ENCODE results near the gene JAKMIP1. TPM values are rescaled to one million over a fixed set of nuclear protein-coding genes. Genes with fewer than 3 reads are reported as not detected.

JAKMIP1 gene
- polyA plus RNA-seq, 1 donor from 2014 or later: 15.3 TPM

DNA sequence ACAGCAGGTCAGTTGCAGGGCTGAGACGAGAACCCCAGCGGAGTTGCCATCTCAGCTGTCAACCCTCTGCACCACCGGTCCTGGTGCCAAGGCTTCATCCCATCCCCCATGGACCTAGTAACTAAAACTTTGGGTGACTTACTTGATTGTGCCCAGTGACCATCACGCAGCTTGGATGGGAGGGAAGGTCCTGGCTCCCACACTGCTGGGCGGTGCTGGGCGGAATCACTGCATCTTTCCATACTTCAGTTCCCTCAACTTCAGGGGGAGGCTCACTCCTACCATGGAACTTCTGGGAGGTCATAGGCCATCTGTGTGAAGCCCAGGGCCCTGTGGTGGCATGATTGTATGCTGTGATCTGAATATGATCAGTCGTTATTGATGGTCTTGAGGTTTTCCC is 26.2 kb upstream of the JAKMIP1 start:
- Histone ChIP-seq H3F3A (ENCODE audit: insufficient read depth, low read length, poor library complexity, severe bottlenecking) (no peaks in the 10 kb centered on the region), H3K9ac (ENCODE audit: low read length) (no peak overlapping the region), H3K27me3 (ENCODE audit: insufficient read depth, low read depth, low read length) (no peaks in the 10 kb centered on the region), H3K9me3 (ENCODE audit: low read length) (no peaks in the 10 kb centered on the region), H3K4me2 (ENCODE audit: low read length) (no peak overlapping the region), H3K9me2 (ENCODE audit: insufficient read depth, low read length) (no peaks in the 10 kb centered on the region), H4K20me1 (ENCODE audit: insufficient read depth) (no peaks in the 10 kb centered on the region), H3K79me2 (replicated peaks; ENCODE audit: insufficient read depth, low read length) (no peaks in the 10 kb centered on the region), H3K27ac (ENCODE audit: low read length) (no peak overlapping the region), H2AFZ (ENCODE audit: low read depth, low read length) (no peak overlapping the region), H3K4me3 (ENCODE audit: low read length) (no peak overlapping the region), H3K36me3 (ENCODE audit: insufficient read depth, low read length) (no peaks in the 10 kb centered on the region)
- no peak for TF ChIP-seq TAF1 (IDR thresholded peaks at IDR 0.05; ENCODE audit: low read depth)
- TF ChIP-seq MXI1 (conservative IDR thresholded peaks at IDR 0.05; ENCODE audit: poor library complexity, severe bottlenecking): no peak
- TF ChIP-seq RAD21 (conservative IDR thresholded peaks at IDR 0.05): no peak
- TF ChIP-seq, protein P1, sequence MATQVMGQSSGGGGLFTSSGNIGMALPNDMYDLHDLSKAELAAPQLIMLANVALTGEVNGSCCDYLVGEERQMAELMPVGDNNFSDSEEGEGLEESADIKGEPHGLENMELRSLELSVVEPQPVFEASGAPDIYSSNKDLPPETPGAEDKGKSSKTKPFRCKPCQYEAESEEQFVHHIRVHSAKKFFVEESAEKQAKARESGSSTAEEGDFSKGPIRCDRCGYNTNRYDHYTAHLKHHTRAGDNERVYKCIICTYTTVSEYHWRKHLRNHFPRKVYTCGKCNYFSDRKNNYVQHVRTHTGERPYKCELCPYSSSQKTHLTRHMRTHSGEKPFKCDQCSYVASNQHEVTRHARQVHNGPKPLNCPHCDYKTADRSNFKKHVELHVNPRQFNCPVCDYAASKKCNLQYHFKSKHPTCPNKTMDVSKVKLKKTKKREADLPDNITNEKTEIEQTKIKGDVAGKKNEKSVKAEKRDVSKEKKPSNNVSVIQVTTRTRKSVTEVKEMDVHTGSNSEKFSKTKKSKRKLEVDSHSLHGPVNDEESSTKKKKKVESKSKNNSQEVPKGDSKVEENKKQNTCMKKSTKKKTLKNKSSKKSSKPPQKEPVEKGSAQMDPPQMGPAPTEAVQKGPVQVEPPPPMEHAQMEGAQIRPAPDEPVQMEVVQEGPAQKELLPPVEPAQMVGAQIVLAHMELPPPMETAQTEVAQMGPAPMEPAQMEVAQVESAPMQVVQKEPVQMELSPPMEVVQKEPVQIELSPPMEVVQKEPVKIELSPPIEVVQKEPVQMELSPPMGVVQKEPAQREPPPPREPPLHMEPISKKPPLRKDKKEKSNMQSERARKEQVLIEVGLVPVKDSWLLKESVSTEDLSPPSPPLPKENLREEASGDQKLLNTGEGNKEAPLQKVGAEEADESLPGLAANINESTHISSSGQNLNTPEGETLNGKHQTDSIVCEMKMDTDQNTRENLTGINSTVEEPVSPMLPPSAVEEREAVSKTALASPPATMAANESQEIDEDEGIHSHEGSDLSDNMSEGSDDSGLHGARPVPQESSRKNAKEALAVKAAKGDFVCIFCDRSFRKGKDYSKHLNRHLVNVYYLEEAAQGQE (IDR thresholded peaks at IDR 0.05; ENCODE audit: borderline replicate concordance): no peak
- TF ChIP-seq SMC3 (conservative IDR thresholded peaks at IDR 0.05; ENCODE audit: poor library complexity): no peak
- TF ChIP-seq EP300 (conservative IDR thresholded peaks at IDR 0.05; ENCODE audit: poor library complexity, severe bottlenecking): no peak
- no peak for TF ChIP-seq EZH2 (IDR thresholded peaks at IDR 0.05; ENCODE audit: borderline replicate concordance, insufficient read depth, low read length, poor library complexity, severe bottlenecking)
- TF ChIP-seq, protein P2, sequence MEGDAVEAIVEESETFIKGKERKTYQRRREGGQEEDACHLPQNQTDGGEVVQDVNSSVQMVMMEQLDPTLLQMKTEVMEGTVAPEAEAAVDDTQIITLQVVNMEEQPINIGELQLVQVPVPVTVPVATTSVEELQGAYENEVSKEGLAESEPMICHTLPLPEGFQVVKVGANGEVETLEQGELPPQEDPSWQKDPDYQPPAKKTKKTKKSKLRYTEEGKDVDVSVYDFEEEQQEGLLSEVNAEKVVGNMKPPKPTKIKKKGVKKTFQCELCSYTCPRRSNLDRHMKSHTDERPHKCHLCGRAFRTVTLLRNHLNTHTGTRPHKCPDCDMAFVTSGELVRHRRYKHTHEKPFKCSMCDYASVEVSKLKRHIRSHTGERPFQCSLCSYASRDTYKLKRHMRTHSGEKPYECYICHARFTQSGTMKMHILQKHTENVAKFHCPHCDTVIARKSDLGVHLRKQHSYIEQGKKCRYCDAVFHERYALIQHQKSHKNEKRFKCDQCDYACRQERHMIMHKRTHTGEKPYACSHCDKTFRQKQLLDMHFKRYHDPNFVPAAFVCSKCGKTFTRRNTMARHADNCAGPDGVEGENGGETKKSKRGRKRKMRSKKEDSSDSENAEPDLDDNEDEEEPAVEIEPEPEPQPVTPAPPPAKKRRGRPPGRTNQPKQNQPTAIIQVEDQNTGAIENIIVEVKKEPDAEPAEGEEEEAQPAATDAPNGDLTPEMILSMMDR (IDR thresholded peaks at IDR 0.05; ENCODE audit: poor library complexity, severe bottlenecking): no peak
- no peak for TF ChIP-seq POLR2AphosphoS5 (IDR thresholded peaks at IDR 0.05)

DNA sequence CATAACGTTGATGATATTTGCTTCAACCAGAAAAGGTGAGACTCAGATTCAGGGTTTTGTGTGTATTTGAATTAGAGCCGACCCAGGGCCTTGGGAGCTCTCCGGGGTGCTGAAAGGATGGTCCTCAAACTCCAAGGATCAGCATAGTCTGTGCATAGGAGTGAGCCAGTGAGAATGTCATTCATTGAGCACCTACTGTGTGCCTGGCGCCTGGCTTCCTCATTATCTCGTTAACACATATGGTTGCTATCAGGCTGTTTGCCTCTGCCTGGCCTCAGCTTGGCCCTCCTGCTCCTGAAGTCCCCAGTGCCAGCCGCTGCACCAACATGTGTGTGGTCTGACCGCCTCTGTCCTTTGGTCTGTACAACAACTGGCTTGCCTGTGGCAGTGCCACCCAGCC is 25.1 kb upstream of the JAKMIP1 start:
- H3K27me3 ChIP-seq (ENCODE audit: insufficient read depth, low read depth, low read length): no peaks in the 10 kb centered on the region
- no peak overlapping the region for H2AFZ ChIP-seq (ENCODE audit: low read depth, low read length)
- H3K27ac ChIP-seq (ENCODE audit: low read length): no peak overlapping the region
- H4K20me1 ChIP-seq (ENCODE audit: insufficient read depth): no peaks in the 10 kb centered on the region
- no peaks in the 10 kb centered on the region for H3K9me3 ChIP-seq (ENCODE audit: low read length)
- H3K36me3 ChIP-seq (ENCODE audit: insufficient read depth, low read length): no peaks in the 10 kb centered on the region
- no peak overlapping the region for H3K9ac ChIP-seq (ENCODE audit: low read length)
- H3F3A ChIP-seq (ENCODE audit: insufficient read depth, low read length, poor library complexity, severe bottlenecking): no peaks in the 10 kb centered on the region
- no peak overlapping the region for H3K4me3 ChIP-seq (ENCODE audit: low read length)
- H3K9me2 ChIP-seq (ENCODE audit: insufficient read depth, low read length): no peaks in the 10 kb centered on the region
- H3K79me2 ChIP-seq (replicated peaks; ENCODE audit: insufficient read depth, low read length): no peaks in the 10 kb centered on the region
- H3K4me2 ChIP-seq (ENCODE audit: low read length): no peak overlapping the region
- TF ChIP-seq EZH2 (IDR thresholded peaks at IDR 0.05; ENCODE audit: borderline replicate concordance, insufficient read depth, low read length, poor library complexity, severe bottlenecking): no peak

DNA sequence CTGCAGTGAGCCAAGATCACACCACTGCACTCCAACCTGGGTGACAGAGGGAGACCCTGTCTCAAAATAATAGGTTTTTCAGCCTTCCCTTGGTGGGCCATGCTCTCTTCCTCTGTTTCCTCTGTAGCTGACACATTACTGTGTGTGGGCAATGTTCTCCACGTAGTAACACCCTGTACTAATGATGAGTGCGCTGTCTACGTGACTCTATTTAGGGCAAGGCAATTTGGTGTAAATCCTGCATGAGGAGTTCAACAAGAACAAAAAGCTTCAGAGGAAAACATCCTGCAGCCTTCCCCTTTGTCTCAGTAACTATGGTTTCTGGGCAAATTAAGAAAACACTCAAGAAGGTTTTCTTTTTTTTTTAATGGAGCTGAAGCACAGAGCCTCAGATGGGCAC is 24.4 kb upstream of the JAKMIP1 start:
- H2AFZ ChIP-seq (ENCODE audit: low read depth, low read length): no peak overlapping the region
- no peaks in the 10 kb centered on the region for H3K9me3 ChIP-seq (ENCODE audit: low read length)
- no peaks in the 10 kb centered on the region for H3K79me2 ChIP-seq (replicated peaks; ENCODE audit: insufficient read depth, low read length)
- no peaks in the 10 kb centered on the region for H3F3A ChIP-seq (ENCODE audit: insufficient read depth, low read length, poor library complexity, severe bottlenecking)
- H3K4me3 ChIP-seq (ENCODE audit: low read length): no peak overlapping the region
- TF ChIP-seq EP300 (conservative IDR thresholded peaks at IDR 0.05; ENCODE audit: poor library complexity, severe bottlenecking) (no peak), SMC3 (conservative IDR thresholded peaks at IDR 0.05; ENCODE audit: poor library complexity) (no peak), MXI1 (conservative IDR thresholded peaks at IDR 0.05; ENCODE audit: poor library complexity, severe bottlenecking) (no peak)
- TF ChIP-seq, protein P1 (IDR thresholded peaks at IDR 0.05; ENCODE audit: borderline replicate concordance): no peak
- TF ChIP-seq, protein P2 (IDR thresholded peaks at IDR 0.05; ENCODE audit: poor library complexity, severe bottlenecking): no peak
- no peak overlapping the region for H3K27ac ChIP-seq (ENCODE audit: low read length)
- H3K9ac ChIP-seq (ENCODE audit: low read length): no peak overlapping the region
- no peaks in the 10 kb centered on the region for H3K9me2 ChIP-seq (ENCODE audit: insufficient read depth, low read length)
- H3K27me3 ChIP-seq (ENCODE audit: insufficient read depth, low read depth, low read length): no peaks in the 10 kb centered on the region
- H3K36me3 ChIP-seq (ENCODE audit: insufficient read depth, low read length): no peaks in the 10 kb centered on the region
- H3K4me2 ChIP-seq (ENCODE audit: low read length): no peak overlapping the region
- no peaks in the 10 kb centered on the region for H4K20me1 ChIP-seq (ENCODE audit: insufficient read depth)

All from neural cell (in vitro differentiated cells).